SJCRH30 (cell line): ENCODE results near the gene PCMT1. TPM values are rescaled to one million over a fixed set of nuclear protein-coding genes. Genes with fewer than 3 reads are reported as not detected.

ENCODE experiments used
- total RNA-seq: library from RNA; depleted of rRNA; stranded (reverse); fragments of >200 nt; shearing (Covaris generic); gene quantifications from 2 replicates; pipeline ENCODE4 v1.2.3, GENCODE V29; 2014; rRNA removed

The PCMT1 gene
- total RNA-seq, 1 experiment from 2014 or later, result 101 TPM

Other genes with a start within 250 kb of the PCMT1 start
- 36.0 and 42.8 TPM in 2 replicates for gene PPIL4, start 203.7 kb upstream of the PCMT1 start, total RNA-seq
- 32.6 and 35.1 TPM in 2 replicates for gene GINM1, start 183.4 kb upstream of the PCMT1 start, total RNA-seq
- gene KATNA1, start 101.0 kb upstream of the PCMT1 start, total RNA-seq, result 32.9 and 39.7 TPM in 2 replicates
- gene LATS1, start 31.6 kb upstream of the PCMT1 start, total RNA-seq, result 33.1 and 33.9 TPM in 2 replicates
- gene NUP43, start 3.2 kb upstream of the PCMT1 start, total RNA-seq, result 72.3 and 76.6 TPM in 2 replicates
- gene LRP11, start 114.6 kb downstream of the PCMT1 start, total RNA-seq, result 32.4 and 32.8 TPM in 2 replicates
- not detected in 2 replicates for gene RAET1E, start 148.4 kb downstream of the PCMT1 start, total RNA-seq
- not detected in 2 replicates for gene RAET1G, start 173.4 kb downstream of the PCMT1 start, total RNA-seq
- 2.7 and 2.9 TPM in 2 replicates for gene ULBP2, start 192.3 kb downstream of the PCMT1 start, total RNA-seq
- 0.99 and 1.7 TPM in 2 replicates for gene ULBP1, start 214.2 kb downstream of the PCMT1 start, total RNA-seq